HAP-1 (cell line): ENCODE results near the gene SNED1.

ENCODE experiments used
- DNase-seq, 2 experiments: peaks; one replicate each; pipeline ENCODE4 v3.0.0-alpha.2; 2016 to 2020; ENCODE audit warnings: low spot score in 2 of 2
- H3K27me3 ChIP-seq: fragments of 250-450 bp; sonication (Bioruptor Pico); 2 replicates; pipeline ENCODE4 v1.5.1; 2020; ENCODE audit warnings: low read depth, mild to moderate bottlenecking, moderate library complexity
- H3K36me3 ChIP-seq: fragments of 250-450 bp; sonication (Bioruptor Pico); replicated peaks from 2 replicates; pipeline ENCODE4 v1.5.1; 2020; ENCODE audit warnings: mild to moderate bottlenecking
- H3K4me1 ChIP-seq: fragments of 250-450 bp; sonication (Bioruptor Pico); 2 replicates; pipeline ENCODE4 v1.5.1; 2020; ENCODE audit warnings: mild to moderate bottlenecking
- H3K4me3 ChIP-seq: fragments of 250-450 bp; sonication (Bioruptor Pico); 2 replicates; pipeline ENCODE4 v1.5.1; 2020; ENCODE audit warnings: mild to moderate bottlenecking, moderate library complexity
- H3K9me3 ChIP-seq: fragments of 250-450 bp; sonication (Bioruptor Pico); 2 replicates; pipeline ENCODE4 v1.5.1; 2020; ENCODE audit warnings: mild to moderate bottlenecking, moderate library complexity
- in situ Hi-C: fragments of 300-500 bp; cut with MboI; formaldehyde crosslinking; loops from 3 replicates; pipeline ENCODE4 v1.14.3; 2020; ENCODE audit warnings: low sequenced_read_pairs, inconsistent platforms, mixed read lengths

The SNED1 gene

DNA sequence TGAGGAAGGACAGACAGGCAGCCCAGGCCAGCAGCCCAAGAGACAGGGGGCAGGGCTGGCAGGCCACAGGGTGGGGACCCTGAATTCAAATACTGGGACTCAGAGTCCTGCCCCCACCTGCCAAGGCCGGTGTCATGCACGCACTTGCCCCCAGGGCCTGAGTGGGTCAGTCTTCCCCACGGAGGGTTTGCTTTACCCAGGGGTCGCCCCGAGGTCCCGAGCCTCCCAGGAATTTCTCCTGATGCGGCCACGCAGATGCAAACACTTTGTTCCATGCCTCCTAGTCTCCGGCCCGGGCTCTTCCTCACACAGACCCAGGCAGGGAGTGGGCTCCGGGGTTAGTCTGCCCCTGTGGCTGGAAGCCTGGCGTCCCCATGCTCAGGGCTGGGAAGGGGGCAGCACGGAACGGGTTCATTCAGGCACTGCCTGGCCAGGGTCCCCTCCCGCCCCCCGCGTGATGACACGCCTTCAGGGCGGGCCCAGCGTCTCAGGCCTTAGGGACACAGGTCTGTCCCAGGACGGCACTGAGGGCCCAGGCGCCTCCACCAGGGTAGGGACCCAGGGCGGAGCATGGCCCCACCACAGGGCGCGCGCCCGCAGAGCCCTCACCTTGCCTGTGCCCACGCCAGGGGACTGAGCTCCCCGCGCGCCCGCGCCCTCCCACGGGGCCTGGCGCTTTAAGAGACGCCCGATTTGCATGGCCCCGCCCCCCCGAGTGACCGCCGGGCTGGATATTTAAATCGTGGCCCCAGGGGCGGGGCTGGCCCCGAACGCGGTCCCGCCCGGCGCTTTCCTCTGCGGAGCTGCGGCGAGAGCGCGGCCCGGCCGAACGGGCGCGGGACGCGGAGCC, at the start of gene SNED1:
SNED1 (plus strand) TSS at position 763 of the 850 bp plus-strand sequence. CDS start 220 bp downstream, outside the sequence.
- H3K36me3 ChIP-seq: no peaks in the 10 kb centered on the region
- H3K9me3 ChIP-seq: no peaks in the 10 kb centered on the region
- peak within 1 kb of the TSS; percentile 52 for H3K4me3 ChIP-seq
- H3K27me3 ChIP-seq: no peaks in the 10 kb centered on the region
- peak; percentile 64 to 94 for DNase-seq
- H3K4me1 ChIP-seq: no peaks in the 10 kb centered on the region
- in situ Hi-C loops: no loop called here

DNA sequence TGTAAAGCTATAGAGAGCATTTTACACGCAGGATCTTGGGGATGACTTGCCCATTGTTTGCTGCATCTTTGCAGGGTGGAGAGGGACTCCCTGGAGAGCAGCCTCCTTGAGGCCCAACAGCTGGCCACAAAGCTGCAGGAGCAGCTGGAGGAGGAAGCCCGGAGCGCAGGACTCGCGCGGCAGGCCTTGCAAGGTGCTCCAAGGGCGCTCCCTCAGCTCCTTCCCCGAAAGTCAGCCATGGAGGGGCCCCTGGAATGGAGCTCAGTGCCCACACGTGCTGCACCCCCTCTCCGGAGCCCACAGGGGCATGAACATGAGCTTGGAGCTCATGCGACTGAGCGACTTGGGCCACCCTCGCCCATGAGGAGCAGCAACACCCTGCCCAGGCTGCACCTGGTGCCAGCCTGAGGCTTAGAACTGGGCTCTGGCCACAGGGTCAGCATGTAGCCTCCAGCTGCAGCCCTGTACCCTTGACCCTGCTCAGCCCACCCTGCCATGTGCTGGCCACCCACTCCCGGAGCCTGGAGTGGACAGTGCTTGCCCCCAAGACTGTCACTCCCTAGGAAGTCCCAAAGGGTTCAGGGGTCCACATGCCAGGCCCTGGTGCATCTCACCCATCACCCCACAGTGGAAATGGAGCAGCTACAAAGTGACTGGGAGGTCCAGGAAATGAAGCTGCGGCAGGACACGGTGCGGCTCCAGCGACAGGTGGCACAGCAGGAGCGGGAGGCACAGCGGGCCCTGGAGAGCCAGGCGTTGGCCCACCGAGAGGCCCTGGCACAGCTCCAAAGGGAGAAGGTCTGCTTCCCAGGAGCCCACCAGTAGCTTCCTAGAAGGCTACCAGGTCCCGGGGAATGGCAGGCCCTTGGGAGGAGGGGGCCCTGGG, 49.3 kb upstream of the SNED1 start:
- H3K36me3 ChIP-seq: no peaks in the 10 kb centered on the region
- peaks cover 5% of the 10 kb centered on the region; the same call in 1 of the 2 replicates for H3K27me3 ChIP-seq
- H3K9me3 ChIP-seq: no peaks in the 10 kb centered on the region
- H3K4me1 ChIP-seq: no peaks in the 10 kb centered on the region
- in situ Hi-C loops: no loop called here
- peak in 1 of 2 experiments; percentile 4 for DNase-seq
- no peak overlapping the region for H3K4me3 ChIP-seq

DNA sequence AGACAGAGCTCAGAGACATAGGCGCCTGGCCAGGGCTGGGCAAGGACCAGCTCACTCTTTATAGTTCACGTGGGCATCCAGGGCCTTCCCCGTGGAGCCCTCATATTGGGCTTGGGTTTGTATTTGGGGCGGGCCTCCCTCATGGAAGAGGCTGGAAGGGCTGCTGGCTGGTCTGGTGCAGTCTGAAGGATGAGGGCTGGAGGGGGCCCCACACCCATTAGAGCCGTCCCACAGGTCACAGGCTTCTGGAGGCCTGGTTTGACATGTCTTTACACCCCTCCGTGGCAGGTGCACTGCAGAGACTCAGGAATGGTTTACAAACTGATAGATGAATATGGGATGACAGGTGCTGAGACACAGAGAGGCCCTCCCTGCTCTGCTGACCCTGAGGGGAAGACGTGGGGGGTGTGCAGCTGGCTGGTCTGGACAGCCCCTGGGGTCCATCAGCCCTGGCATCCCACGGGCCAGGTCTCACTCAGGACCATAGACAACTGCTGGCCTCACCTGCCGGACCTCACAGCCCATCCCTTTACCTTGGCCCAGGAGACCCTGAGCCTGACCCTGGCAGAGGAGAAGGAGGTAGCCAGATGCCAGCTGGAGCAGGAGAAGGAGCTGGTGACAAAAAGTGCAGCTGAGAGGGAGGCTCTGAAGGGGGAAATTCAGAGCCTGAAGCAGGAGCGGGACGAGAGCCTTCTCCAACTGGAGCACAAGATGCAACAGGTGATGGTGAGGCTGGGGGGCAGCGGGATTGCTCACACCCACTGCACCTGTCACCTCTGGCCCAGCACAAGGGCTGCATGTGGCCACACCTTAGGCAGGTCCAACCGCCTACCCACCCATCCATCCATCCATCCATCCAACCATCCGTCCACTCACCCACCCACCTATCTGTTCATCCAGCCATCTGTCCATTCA, 48.4 kb upstream of the SNED1 start:
- peak in 1 of 2 experiments; percentile 2 for DNase-seq
- H3K4me3 ChIP-seq: no peak overlapping the region
- H3K27me3 ChIP-seq: peaks cover 11% of the 10 kb centered on the region; the same call in 1 of the 2 replicates
- no peaks in the 10 kb centered on the region for H3K4me1 ChIP-seq
- H3K9me3 ChIP-seq: no peaks in the 10 kb centered on the region
- no peaks in the 10 kb centered on the region for H3K36me3 ChIP-seq
- in situ Hi-C loops: no loop called here

- in situ Hi-C loops: no loop called here
- Histone ChIP-seq H3K27me3 (peaks cover 21% of the 10 kb centered on the region), H3K36me3 (no peaks in the 10 kb centered on the region), H3K4me3 (no peak overlapping the region), H3K4me1 (no peaks in the 10 kb centered on the region), H3K9me3 (no peaks in the 10 kb centered on the region)
- no peak for DNase-seq
These were observed 47.3 kb upstream of the SNED1 start for GRCh38 chr2:240951045-240951594.

GRCh38 chr2:240952496-240953246, 45.7 kb upstream of the SNED1 start:
- Histone ChIP-seq H3K27me3 (peaks cover 21% of the 10 kb centered on the region), H3K4me3 (no peak overlapping the region), H3K9me3 (no peaks in the 10 kb centered on the region), H3K36me3 (no peaks in the 10 kb centered on the region), H3K4me1 (no peaks in the 10 kb centered on the region)
- in situ Hi-C loops: no loop called here
- DNase-seq: peak in 1 of 2 experiments; percentile 5

- peaks cover 21% of the 10 kb centered on the region for H3K27me3 ChIP-seq
- peak in 1 of 2 experiments; percentile 1 for DNase-seq
- no peaks in the 10 kb centered on the region for H3K36me3 ChIP-seq
- H3K4me1 ChIP-seq: no peaks in the 10 kb centered on the region
- H3K4me3 ChIP-seq: no peak overlapping the region
- in situ Hi-C loops: no loop called here
- no peaks in the 10 kb centered on the region for H3K9me3 ChIP-seq
These were observed 44.7 kb upstream of the SNED1 start for GRCh38 chr2:240953426-240954410.

- no peak overlapping the region for H3K4me3 ChIP-seq
- peak in 1 of 2 experiments; percentile 3 for DNase-seq
- no peaks in the 10 kb centered on the region for H3K4me1 ChIP-seq
- H3K9me3 ChIP-seq: no peaks in the 10 kb centered on the region
- in situ Hi-C loops: no loop called here
- peaks cover 21% of the 10 kb centered on the region for H3K27me3 ChIP-seq
- no peaks in the 10 kb centered on the region for H3K36me3 ChIP-seq
These were observed 43.7 kb upstream of the SNED1 start for GRCh38 chr2:240954436-240955305.

DNA sequence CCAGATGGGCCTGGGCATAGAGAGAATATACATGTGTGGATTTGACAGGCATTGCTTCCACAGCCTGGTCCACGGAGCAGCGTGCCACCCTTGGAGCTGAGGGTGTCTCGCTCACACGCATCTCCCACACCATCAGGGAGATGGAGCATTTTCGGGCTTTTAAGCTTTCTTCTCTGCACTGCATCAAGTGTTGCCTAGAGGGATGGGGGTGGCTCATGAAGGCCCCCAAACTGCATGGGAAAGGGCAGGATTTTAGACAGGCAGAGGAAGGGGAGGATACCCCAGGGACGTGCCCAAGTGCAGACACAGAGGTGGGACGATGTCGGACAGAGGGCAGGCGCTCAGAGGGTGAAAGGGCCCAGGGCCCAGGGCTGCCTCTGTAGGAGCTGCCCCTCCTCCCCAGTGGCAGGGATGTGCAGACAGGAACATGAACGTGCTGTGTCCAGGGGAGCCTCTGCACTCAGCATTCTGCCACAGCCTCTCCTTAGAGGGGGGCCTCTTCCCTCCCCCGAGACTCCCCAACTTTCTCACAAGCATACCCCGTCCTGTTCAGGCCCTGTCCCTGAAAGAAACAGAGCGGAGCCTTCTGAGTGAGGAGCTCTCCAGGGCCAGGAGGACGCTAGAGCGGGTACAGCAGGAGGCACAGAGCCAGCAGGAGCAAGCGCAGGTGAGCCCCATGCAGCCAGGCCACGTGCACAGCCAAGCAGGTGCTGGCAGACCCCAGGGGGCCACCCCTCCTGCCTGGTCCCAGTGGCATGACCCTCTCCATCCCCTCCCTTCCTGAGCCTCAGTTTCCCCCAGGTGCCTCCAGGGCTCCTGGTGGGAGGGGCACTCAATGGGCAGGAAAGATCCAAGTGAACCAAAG, 42.9 kb upstream of the SNED1 start:
- H3K4me3 ChIP-seq: no peak overlapping the region
- no peaks in the 10 kb centered on the region for H3K36me3 ChIP-seq
- in situ Hi-C loops: no loop called here
- no peaks in the 10 kb centered on the region for H3K4me1 ChIP-seq
- peaks cover 21% of the 10 kb centered on the region for H3K27me3 ChIP-seq
- no peaks in the 10 kb centered on the region for H3K9me3 ChIP-seq
- DNase-seq: peak in 1 of 2 experiments; percentile 7

DNA sequence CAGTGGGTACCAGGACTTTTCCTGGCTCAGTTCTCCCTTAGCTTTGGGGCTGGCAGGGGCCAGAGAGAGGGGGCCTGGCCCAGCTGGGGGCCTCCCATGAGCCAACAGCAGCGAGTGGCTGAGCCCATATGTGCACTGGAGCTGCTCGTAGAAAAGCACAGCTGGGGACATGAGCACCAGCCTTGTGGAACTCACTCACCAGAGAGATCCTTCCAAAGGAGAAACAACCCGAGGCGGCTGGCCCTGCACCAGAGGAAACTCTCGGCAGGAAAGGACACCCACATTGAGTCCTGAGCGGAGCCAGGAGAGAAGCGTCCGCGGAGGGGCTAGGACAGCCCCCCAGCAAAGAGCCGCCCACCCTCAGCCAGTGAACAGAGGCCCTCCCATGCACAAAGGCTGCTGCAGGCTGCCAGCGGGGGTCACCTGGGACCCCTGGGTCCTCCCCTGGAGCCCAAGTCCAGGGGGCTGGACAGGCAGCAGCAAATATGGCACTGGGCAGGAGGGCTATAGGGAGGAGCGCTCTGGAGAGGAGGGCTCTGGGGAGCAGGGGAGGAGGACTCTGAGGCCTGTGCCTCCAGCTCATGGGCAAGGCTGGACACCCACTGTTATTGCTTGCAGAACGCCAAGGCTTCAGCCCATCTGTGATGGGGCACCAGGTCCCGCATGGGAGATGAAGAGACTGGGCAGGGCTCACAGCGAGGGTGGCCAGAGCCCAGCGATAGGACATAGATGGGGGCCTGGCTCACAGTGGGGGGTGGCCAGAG, 42.1 kb upstream of the SNED1 start:
- Histone ChIP-seq H3K4me1 (no peaks in the 10 kb centered on the region), H3K9me3 (no peaks in the 10 kb centered on the region), H3K4me3 (no peak overlapping the region), H3K27me3 (peaks cover 21% of the 10 kb centered on the region), H3K36me3 (no peaks in the 10 kb centered on the region)
- DNase-seq: peak in 1 of 2 experiments; percentile 6
- in situ Hi-C loops: no loop called here
